Nasal cavity respiratory epithelium epithelial cell of viscerocranial mucosa (primary cell): ENCODE results near the gene CLDN6. TPM values are rescaled to one million over a fixed set of nuclear protein-coding genes. Genes with fewer than 3 reads are reported as not detected.

Experiments used
- total RNA-seq: library from RNA; depleted of rRNA; stranded (reverse); fragments of >200 nt; gene quantifications from 2 replicates; pipeline ENCODE4 v1.2.3, GENCODE V29; 2014

The CLDN6 gene, protein sequence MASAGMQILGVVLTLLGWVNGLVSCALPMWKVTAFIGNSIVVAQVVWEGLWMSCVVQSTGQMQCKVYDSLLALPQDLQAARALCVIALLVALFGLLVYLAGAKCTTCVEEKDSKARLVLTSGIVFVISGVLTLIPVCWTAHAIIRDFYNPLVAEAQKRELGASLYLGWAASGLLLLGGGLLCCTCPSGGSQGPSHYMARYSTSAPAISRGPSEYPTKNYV
- total RNA-seq = under 0.01 and 0.14 TPM in 2 replicates

DNA sequence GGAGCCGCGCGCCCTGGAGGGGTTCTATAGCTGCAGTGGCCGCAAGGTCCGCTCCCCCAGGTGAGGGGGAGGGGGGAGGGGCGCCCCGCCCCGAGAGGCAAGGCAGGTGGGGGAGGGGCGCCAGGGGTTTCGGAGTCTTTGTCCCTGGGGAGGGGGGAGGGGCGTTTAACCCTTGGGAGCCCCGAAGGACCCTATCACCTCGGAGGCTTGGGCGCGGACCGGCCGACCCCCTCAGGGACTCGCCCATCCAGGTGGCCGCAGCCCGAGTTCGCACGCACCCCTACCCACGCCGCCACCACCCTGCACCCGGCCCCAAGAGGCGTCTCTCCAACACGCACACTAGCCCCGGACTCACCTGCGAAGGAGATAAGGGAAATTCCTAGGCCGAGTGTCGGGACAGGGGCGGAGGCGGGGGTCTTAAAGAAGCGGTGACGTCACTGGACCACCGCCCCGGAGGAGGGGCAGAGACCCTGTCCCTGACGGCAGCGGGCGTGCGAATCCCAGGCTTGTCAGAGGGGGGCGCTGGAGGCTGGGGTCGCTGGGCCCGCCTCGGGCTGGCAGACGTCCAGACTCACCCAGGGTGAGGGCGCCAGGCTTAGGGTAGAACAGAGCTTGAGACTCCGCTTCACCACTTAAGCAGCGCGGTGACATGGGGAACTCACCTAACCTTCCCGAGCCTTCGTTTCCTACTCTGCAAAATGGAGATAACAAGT lies at the start of gene CLDN6:
Gene CLDN6, minus strand, starts transcription at position 390 of the 713 bp plus-strand sequence. CDS start 2,162 bp downstream, outside the sequence.

DNA sequence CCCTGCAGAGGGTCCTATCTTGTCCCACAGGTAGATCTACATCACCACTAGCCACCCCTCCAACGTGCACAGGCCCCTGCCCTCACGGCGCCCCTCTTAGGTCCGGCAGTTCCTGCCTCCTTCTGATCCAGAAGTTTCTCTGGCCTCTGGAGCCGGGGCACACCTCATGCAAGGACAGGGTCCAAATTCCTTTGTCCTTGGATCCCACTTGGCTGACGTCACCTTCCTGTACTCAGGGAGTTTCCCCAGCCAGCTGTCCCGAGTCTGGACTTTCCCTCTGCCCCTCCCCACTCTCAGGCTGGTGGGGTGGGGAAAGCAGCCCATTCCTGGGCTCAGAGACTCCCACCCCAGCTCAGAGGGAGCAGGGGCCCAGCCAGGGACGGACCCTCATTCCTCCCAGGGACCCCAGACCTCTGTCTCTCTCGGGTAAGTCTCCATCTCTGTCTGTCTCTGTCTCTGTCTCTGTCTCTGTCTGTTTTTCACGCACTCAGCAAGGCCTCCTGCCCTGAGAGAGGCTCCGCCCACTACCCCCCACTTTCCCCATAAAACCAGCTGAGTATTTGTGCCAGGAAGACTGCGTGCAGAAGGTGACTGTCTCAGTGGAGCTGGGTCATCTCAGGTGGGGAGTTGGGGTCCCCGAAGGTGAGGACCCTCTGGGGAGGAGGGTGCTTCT lies 47.2 kb upstream of the CLDN6 start, which contains the start of gene IL32:
Gene IL32, plus strand, starts transcription at position 572 of the 673 bp plus-strand sequence. CDS start 172 bp downstream, outside the sequence.

DNA sequence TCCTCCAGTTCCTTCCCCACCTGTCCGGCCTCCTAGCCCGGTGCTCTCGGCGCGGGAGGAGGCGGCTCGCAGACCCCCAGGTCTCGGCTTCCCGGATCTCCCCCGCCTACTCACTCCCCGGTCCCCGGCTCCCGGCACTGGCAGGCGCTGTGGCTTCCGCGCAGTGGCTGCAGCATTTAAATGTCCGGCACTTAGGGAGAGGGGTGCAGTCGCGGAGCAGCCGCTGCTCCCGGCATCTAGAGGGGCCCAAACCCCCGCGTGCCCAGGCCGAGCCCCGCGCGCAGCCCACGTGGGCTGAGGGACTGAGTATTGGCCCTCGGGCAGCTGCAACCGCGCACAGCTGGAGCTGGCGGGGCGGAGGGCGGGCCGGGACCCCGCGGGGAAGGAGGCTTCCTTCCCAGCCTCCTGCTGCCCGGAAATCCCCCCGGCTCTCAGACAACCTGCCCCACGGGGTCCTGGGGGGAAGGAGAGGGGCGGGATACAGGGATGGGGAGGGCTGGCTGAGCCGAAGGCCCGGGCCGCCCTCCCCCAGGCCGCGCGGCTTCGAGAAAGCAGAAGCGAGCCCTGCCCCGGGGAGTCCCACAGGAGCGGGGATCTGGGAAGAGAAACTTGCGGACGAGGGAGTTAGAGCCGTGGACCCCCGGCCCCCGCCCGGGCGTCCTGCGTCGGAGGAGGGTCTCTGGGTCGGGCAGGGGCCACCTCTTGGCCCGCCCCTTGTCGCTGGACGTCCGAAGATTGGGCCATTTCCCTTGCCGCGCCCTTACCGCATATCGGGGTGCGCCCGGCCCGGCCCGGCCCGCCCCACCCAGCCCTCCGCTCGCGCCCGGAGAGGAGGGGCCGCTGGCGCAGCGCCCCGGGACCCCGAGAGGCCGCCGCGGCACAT lies 28.0 kb upstream of the CLDN6 start, which contains the start of gene MMP25:
Gene MMP25, plus strand, starts transcription at position 804 of the 883 bp plus-strand sequence. CDS start 357 bp downstream, outside the sequence.

DNA sequence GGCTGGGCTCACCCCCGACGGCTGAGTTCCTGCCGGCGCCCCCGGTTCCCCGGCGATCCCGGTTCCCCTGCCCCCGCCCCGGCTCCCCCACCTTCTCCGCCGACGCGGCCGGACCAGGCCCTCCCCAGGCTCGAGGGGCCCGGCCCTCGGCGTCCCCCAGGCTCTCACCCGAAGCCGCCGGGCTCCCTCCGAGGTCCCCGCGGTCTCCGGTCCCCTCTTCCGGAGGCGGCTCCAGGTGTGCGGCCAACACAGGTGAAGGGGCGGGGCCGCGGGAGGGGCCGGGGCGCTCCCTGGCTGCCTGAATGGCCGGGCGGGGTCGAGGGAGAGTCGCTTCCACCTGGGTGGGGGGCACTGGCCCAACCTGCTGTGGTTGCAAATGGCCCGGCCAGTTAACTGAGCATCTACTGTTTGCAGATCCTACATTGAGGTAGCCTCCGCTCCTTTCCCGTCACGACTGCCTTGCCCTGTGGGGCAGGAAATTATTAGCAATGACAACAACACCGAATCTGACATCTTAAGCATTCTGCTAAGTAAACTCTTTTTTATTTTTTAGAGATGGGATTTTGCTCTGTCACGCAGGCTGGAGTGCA lies 18.8 kb upstream of the CLDN6 start, which contains the start of gene BICDL2:
Gene BICDL2, minus strand, starts transcription at position 219 of the 590 bp plus-strand sequence. CDS start 1,448 bp downstream, outside the sequence.

DNA sequence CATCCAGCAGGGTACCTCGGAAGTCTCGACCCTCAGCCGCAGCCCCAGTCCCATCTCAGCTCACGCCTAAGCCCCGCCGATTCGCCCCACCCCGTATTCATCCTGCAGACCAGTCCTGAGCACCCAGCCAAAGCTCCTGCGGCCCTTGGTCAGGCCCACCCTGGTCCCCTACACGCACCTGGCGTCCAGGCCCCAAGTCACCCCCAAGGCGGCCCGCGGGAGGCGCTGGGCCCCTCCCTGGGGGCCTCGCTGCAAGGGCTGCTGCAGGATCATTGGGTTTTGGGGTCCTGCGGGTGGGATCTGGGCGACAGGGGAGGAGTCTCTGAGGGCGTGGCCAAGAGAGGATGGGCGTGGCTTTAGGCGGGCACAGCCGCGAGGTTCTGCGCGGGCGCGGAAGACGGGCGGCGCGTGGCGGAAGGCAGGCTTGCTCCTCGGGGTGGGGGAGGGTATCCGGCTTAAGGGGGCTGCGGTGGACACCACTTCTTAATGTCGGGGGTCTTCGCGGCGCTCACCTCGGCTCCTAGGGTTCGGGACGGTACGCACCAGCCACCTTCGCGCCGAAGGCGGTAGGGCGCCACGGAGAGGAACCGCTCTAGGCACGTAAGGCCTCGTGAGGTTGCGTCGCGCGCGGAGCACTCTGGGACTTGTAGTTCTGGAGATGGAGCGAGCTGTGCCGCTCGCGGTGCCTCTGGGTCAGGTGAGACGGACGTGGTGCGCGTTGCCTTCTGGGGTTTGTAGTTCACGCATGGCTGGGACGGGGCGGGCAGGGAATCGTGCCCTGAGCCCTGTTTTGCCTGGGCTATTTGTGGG lies 5.9 kb upstream of the CLDN6 start, which contains the start of the genes HCFC1R1 and THOC6:
Gene HCFC1R1, minus strand, starts transcription at position 274 of the 810 bp plus-strand sequence. Its CDS starts 1 bp downstream, at position 273.
Gene THOC6, plus strand, starts transcription at position 367 of the 810 bp plus-strand sequence. Its CDS starts 292 bp downstream, at position 659.

DNA sequence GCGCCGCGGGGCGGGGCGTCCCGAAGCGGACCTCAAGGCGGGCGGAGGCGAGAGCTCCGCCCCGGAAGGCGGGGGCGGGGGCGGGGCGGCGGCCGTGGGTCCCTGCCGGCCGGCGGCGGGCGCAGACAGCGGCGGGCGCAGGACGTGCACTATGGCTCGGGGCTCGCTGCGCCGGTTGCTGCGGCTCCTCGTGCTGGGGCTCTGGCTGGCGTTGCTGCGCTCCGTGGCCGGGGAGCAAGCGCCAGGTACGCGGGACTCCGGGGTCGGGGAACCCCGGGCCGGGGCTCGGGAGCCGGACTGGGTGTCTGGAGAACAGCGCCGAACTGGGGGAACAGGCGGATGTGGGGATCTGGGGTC lies 2.2 kb upstream of the CLDN6 start, which contains the start of gene TNFRSF12A:
Gene TNFRSF12A, plus strand, starts transcription at position 122 of the 357 bp plus-strand sequence. Its CDS starts 30 bp downstream, at position 152.

DNA sequence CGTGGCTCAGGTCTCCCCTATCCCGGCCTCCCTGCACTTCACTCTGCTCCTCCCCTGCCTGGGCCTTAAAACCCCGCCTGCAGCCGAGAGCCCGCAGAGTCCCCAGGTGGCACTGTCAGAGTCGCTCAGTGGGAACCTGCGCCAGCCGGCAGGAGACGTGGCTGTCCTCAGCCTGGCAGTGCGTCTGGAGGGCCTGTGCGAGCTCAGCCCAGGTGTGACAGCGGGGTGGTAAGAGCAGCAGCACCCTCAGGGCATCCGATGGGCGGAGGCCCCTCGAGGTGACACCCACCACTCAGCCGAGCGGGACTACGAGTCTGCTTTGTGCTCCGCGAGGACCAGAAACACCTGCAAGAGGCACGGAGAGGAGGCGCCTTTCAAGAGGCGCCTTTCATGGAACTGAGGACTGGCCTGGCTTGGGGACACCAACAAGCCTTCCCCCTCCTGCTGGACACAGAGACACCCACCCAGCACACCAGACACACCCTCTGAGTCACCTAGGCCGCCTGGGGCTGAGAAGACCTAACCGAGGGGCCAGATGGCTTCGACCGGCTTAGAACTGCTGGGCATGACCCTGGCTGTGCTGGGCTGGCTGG lies 5.1 kb downstream of the CLDN6 start, which contains the start of gene CLDN9:
Gene CLDN9, plus strand, starts transcription at position 96 of the 593 bp plus-strand sequence. Its CDS starts 440 bp downstream, at position 536.

DNA sequence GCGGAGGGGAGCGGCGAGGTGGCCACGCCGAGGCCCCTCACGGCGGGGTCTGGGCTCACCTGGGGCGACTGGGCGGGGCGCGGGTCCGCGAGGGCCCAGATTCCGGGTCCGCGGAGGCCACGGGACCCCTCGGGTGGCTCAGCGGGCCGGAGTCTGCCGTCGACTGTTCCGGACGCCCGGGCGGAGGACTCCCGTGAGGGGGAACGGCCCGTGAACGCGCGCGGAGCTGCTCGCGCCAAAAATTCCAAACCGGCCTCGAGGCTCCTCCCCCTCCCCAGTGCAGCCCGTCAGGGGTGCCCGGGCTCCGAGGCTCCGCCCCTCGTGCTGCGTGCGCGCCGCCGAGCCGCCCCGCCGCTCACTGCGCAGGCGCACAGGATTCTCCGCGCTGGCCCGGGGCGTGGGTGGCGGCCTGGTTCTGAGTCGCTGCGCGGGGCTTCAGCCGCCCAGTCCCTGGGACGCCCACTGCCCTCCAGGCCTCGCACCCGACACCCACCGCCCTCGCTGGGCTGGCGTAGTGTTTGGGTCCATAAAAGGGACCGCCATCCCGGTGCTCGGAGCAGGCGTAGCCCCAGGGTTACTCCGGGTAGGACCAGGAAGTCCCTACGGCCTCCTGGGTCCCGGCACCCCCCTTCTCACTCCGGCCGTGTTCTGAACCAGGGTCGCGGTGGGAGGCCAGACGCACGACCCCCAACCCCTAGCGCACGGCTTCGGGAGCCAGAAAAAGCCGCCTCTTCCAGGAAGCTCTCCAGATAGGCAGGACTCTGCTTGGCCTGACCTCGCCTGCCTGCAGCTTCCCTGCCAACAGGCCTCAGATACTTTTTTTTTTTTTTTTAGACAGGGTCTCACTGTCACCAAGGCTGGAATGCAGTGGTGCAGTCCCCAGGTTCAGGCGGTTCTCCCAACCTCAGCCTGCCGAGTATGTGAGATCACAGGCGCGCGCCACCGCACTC lies 37.5 kb downstream of the CLDN6 start, which contains the start of gene PKMYT1:
Gene PKMYT1, minus strand, starts transcription at position 220 of the 950 bp plus-strand sequence. CDS start 789 bp downstream, outside the sequence.

DNA sequence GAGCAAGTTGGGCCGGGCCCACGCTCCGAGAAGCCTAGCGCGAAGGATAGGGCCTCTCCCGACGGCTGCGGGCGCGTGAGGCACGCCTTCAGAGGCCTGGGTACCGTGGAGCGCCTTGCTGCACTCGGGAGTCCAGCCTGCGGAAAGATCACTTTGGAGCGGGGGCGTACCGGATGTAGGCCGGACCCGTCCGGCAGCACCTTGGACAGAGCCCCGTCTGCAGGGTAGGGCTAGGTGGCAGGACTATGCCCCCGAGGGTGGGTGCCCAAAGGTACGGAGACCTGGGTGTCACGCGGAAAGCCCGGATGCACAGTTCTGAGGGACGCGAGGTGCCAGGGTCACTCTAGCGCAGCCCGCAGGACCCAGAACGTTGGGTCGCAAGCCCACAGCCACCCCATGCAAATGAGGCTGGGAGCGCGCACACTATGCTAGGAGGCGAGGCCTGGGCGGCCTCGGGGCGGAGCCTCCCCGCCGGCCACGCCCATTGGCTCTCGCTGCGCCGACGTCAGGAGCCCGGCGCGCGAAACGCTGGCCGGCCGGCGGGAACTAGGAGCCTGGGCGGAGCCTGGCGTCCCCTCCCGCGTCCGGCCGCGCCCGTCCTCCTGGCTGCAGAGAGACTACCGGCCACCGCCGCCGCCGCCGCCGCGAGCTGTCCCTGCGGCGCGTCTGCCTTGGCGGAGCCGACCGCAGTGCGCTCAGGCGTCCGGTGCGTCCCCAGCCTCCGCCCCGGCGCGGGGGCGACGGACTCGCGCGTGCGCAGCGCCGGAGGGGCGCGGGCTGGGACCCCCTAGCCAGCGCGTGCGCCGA lies 49.0 kb downstream of the CLDN6 start, which contains the start of gene PAQR4:
Gene PAQR4, plus strand, starts transcription at position 611 of the 807 bp plus-strand sequence. CDS start 327 bp downstream, outside the sequence.

Other genes with a start within 250 kb of the CLDN6 start
- 180 and 232 TPM in 2 replicates for gene ELOB, start 240.9 kb downstream of the CLDN6 start, total RNA-seq
- not detected in 2 replicates for gene PRSS33, start 230.6 kb downstream of the CLDN6 start, total RNA-seq
- gene PRSS41, start 219.7 kb downstream of the CLDN6 start, total RNA-seq = not detected in 2 replicates
- gene PRSS21, start 200.9 kb downstream of the CLDN6 start, total RNA-seq = 3.8 and 4.6 TPM in 2 replicates
- 0.68 and 4.1 TPM in 2 replicates for gene ZG16B, start 187.9 kb downstream of the CLDN6 start, total RNA-seq
- gene PRSS22, start 160.0 kb downstream of the CLDN6 start, total RNA-seq = 7.5 and 54.4 TPM in 2 replicates
- 52.8 and 69.7 TPM in 2 replicates for gene FLYWCH2, start 135.0 kb downstream of the CLDN6 start, total RNA-seq
- gene FLYWCH1, start 106.3 kb downstream of the CLDN6 start, total RNA-seq = 84.4 and 111 TPM in 2 replicates
- gene KREMEN2, start 53.9 kb downstream of the CLDN6 start, total RNA-seq = 3.8 and 10.2 TPM in 2 replicates
- 6.5 and 8.8 TPM in 2 replicates for gene PAQR4, start 48.8 kb downstream of the CLDN6 start, total RNA-seq
- gene PKMYT1, start 37.7 kb downstream of the CLDN6 start, total RNA-seq = 0.34 and 0.50 TPM in 2 replicates
- under 0.01 and 0.14 TPM in 2 replicates for gene CLDN9, start 5.3 kb downstream of the CLDN6 start, total RNA-seq
- 279 and 421 TPM in 2 replicates for gene TNFRSF12A, start 2.2 kb upstream of the CLDN6 start, total RNA-seq
- 2.4 and 9.4 TPM in 2 replicates for gene HCFC1R1, start 5.8 kb upstream of the CLDN6 start, total RNA-seq
- gene THOC6, start 5.9 kb upstream of the CLDN6 start, total RNA-seq = 14.4 and 23.2 TPM in 2 replicates
- 23.3 and 27.3 TPM in 2 replicates for gene BICDL2, start 18.8 kb upstream of the CLDN6 start, total RNA-seq
- 0.21 and 0.34 TPM in 2 replicates for gene MMP25, start 28.4 kb upstream of the CLDN6 start, total RNA-seq
- gene IL32, start 47.5 kb upstream of the CLDN6 start, total RNA-seq = 1.7 and 32.1 TPM in 2 replicates
- gene ZSCAN10, start 81.1 kb upstream of the CLDN6 start, total RNA-seq = not detected in 2 replicates
- 17.4 and 17.8 TPM in 2 replicates for gene ZNF205, start 94.4 kb upstream of the CLDN6 start, total RNA-seq
- gene ZNF213, start 116.8 kb upstream of the CLDN6 start, total RNA-seq = 13.7 and 22.8 TPM in 2 replicates
- 0.14 TPM in 1 of 2 replicates, not detected in the other for gene OR1F1, start 170.0 kb upstream of the CLDN6 start, total RNA-seq
- gene ZNF200, start 217.0 kb upstream of the CLDN6 start, total RNA-seq = 9.9 and 13.7 TPM in 2 replicates
- under 0.01 and 0.07 TPM in 2 replicates for gene MEFV, start 238.4 kb upstream of the CLDN6 start, total RNA-seq